Measurements from ENCODE around the gene ATP11B. TPM values are rescaled to one million over a fixed set of nuclear protein-coding genes. Genes with fewer than 3 reads are reported as not detected.

Gene ATP11B
- total RNA-seq, 2 donors from 2014 or later = 30.1 to 125 TPM

DNA sequence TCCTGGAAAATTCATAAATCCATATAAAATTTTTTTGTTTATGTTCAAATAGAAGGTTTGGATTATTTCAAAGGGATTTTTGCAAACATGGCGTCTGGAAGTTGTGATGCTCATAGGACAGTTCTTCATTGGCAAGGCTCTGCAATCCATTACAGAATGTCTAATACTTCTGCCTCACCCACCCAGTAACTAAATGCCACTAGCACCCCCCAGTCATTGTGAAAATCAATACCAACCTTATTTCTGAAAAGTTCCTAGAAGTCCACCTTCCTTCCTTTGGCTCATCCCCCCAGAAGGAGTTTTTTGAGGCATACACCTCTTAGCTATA, 17.9 kb downstream of the ATP11B start:
- peaks cover 21% of the 10 kb centered on the region for H3K4me1 ChIP-seq
- 93 to 100% methylated on average over 1 of the region's 1 CpG for WGBS, 2 donors
- no peak for ATAC-seq

DNA sequence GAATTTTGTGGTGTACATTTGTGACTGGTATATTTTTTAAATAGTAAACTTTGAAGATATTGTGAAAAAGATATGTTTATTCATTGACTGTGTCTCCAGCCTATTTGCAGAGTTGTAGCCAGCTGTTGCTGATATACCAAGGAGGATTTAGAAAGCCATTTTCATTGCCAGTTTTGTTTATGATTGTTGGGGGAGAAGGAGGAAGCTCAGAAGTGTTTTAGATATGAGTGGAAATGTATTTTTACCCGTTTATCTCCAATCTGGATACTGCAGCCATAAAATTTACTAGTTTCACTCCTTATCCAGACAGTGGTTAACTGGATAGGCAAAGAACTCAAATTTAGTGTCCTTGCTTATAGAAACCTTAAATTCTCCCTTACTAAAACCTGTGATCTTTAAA, 18.8 kb downstream of the ATP11B start:
- no peak for TF ChIP-seq POLR2A (IDR thresholded peaks at IDR 0.05)
- TF ChIP-seq, protein P1, sequence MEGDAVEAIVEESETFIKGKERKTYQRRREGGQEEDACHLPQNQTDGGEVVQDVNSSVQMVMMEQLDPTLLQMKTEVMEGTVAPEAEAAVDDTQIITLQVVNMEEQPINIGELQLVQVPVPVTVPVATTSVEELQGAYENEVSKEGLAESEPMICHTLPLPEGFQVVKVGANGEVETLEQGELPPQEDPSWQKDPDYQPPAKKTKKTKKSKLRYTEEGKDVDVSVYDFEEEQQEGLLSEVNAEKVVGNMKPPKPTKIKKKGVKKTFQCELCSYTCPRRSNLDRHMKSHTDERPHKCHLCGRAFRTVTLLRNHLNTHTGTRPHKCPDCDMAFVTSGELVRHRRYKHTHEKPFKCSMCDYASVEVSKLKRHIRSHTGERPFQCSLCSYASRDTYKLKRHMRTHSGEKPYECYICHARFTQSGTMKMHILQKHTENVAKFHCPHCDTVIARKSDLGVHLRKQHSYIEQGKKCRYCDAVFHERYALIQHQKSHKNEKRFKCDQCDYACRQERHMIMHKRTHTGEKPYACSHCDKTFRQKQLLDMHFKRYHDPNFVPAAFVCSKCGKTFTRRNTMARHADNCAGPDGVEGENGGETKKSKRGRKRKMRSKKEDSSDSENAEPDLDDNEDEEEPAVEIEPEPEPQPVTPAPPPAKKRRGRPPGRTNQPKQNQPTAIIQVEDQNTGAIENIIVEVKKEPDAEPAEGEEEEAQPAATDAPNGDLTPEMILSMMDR (IDR thresholded peaks at IDR 0.05) = no peak
- WGBS, 2 donors = 33% methylated on average over 1 of the region's 1 CpG
- no peak overlapping the region for H3K27ac ChIP-seq
- peaks cover 14% of the 10 kb centered on the region for H3K4me1 ChIP-seq
- intact Hi-C loops (cut with DNase I) = no loop called here
- no peak overlapping the region for H3K4me3 ChIP-seq
- H3K27me3 ChIP-seq = no peaks in the 10 kb centered on the region
- ATAC-seq (no peak), DNase-seq (no peak)
- no peaks in the 10 kb centered on the region for H3K36me3 ChIP-seq (replicated peaks in 1 of 2; ENCODE audit: insufficient read depth in 1 of 2, low read depth in 2 of 2)
- no peaks in the 10 kb centered on the region for H3K9me3 ChIP-seq

More for the DNA sequence above, 17.9 kb downstream of the ATP11B start:
- TF ChIP-seq POLR2A (IDR thresholded peaks at IDR 0.05) = no peak
- TF ChIP-seq, protein P1 (IDR thresholded peaks at IDR 0.05) = no peak
- H3K4me3 ChIP-seq = no peak overlapping the region
- H3K9me3 ChIP-seq = no peaks in the 10 kb centered on the region
- no peak for DNase-seq
- H3K36me3 ChIP-seq (replicated peaks in 1 of 2; ENCODE audit: insufficient read depth in 1 of 2, low read depth in 2 of 2) = no peaks in the 10 kb centered on the region
- intact Hi-C loops (cut with DNase I) = no loop called here
- no peak overlapping the region for H3K27ac ChIP-seq
- no peaks in the 10 kb centered on the region for H3K27me3 ChIP-seq

DNA sequence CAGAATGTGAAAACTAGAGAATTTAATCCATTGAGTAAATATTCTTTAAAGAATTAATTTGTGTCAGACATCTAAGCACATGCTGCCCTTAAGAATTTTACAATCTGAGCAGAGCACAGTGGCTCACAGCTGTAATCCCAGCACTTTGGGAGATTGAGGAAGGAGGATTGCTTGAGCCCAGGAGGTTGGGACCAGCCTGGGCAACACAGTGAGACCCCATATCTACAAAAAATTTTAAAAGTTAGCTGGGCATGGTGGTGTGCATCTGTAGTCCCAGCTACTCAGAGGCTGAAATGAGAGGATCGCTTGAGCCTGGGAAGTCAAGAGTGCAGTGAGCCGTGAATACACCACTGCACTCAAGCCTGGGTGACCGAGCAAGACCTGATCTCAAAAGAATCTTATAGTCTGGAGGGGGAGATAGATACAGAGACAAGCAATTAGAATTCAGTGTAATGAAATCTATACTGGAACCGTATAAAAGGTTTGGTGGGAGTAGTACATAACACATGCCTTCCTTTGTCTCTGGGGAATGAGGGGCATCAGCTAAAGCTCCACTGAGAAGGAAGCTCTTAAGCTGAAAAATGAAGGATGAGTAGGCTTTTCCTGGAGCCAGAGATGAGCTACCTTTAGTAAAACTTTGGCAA, 21.2 kb downstream of the ATP11B start:
- TF ChIP-seq POLR2A (IDR thresholded peaks at IDR 0.05) = no peak
- TF ChIP-seq, protein P1 (IDR thresholded peaks at IDR 0.05) = no peak
- Histone ChIP-seq H3K27me3 (no peaks in the 10 kb centered on the region), H3K4me3 (no peak overlapping the region), H3K36me3 (replicated peaks in 1 of 2; ENCODE audit: insufficient read depth in 1 of 2, low read depth in 2 of 2) (no peaks in the 10 kb centered on the region), H3K9me3 (no peaks in the 10 kb centered on the region), H3K27ac (no peak overlapping the region), H3K4me1 (peaks cover 12% of the 10 kb centered on the region)
- no peak for ATAC-seq
- intact Hi-C loops (cut with DNase I) = no loop called here
- DNase-seq = no peak
- WGBS, 2 donors = 89% methylated on average over 3 to 4 of the region's 4 CpGs

DNA sequence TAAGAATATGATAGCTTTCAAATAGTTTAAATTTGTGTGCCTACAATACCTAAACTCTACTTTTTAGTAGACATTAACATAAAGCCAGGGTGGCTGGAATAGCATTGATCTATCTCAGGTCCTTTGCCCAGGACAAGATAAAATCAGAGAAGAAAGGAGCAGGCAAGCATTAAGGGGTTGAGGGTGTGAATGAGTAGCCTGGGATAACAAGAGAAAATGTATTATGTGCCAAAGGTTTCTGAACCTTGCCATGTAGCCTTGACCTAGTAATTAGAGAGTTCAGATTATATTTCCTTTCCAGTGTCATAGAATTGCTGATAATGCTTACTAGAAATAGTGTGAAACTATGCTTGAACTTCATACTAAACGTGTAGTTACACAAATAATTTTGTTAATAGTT, 22.9 kb downstream of the ATP11B start:
- Histone ChIP-seq H3K27me3 (no peaks in the 10 kb centered on the region), H3K4me3 (no peak overlapping the region), H3K4me1 (peaks cover 12% of the 10 kb centered on the region), H3K9me3 (no peaks in the 10 kb centered on the region), H3K36me3 (replicated peaks in 1 of 2; ENCODE audit: insufficient read depth in 1 of 2, low read depth in 2 of 2) (no peaks in the 10 kb centered on the region), H3K27ac (no peak overlapping the region)
- TF ChIP-seq, protein P1 (IDR thresholded peaks at IDR 0.05) = no peak
- no peak for TF ChIP-seq POLR2A (IDR thresholded peaks at IDR 0.05)
- WGBS, 2 donors = 2 to 13% methylated on average over 1 of the region's 1 CpG
- DNase-seq (no peak), ATAC-seq (no peak)
- intact Hi-C loops (cut with DNase I) = no loop called here

DNA sequence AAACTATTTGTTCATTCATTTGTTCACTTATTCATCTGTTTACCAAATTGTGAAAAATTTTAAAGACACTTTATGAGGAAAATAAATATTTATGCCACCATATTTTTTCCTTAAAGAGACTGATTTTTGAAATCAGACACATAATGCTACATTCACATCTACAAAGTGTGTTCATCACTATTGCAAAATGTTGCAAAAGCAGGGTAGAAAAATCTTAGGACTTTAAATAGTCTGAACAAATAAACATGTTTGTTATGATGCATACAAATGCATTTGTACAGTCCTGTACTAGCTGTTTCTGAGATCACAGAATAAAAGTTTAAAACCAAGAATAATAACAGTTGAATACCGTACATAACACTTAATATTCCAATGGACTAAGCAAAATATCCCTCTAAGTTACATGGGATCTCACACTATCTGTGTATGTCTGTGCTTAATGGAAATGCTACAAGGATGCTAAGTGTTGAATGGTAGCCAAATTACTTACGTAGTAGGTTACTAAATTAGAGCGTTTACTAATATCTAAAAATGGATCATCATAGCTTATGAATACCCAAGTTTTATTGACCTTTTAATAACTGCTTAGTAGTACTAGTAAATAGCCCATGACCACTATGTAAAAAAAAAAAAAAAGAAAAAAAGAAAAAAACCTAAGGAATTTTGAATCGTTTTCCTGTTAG, 25.1 kb downstream of the ATP11B start:
- no peak for ATAC-seq
- TF ChIP-seq, protein P1 (IDR thresholded peaks at IDR 0.05) = no peak
- TF ChIP-seq POLR2A (IDR thresholded peaks at IDR 0.05) = no peak
- no peak for DNase-seq
- H3K36me3 ChIP-seq (replicated peaks in 1 of 2; ENCODE audit: insufficient read depth in 1 of 2, low read depth in 2 of 2) = peaks cover 0 to 2% of the 10 kb centered on the region in 2 donors
- 89 to 91% methylated on average over 4 of the region's 4 CpGs for WGBS, 2 donors
- H3K4me1 ChIP-seq = peaks cover 12% of the 10 kb centered on the region
- no peak overlapping the region for H3K27ac ChIP-seq
- no peaks in the 10 kb centered on the region for H3K27me3 ChIP-seq
- no peak overlapping the region for H3K4me3 ChIP-seq
- no peaks in the 10 kb centered on the region for H3K9me3 ChIP-seq
- intact Hi-C loops (cut with DNase I) = no loop called here

All from body of pancreas (tissue), 4 donors.